IMR-90 (cell line): ENCODE measurements around the gene ALB. TPM values are rescaled to one million over a fixed set of nuclear protein-coding genes. Genes with fewer than 3 reads are reported as not detected.
A peak's percentile ranks its signal among the peaks of the same experiment; 100 is the strongest.

ENCODE experiments used
- ATAC-seq: fragments of 200-7000 bp; cut with Tn5 transposase; 2 replicates; pipeline ENCODE4 v1.9.1; 2020; ENCODE audit warnings: low read depth, mild to moderate bottlenecking, moderate library complexity
- BruUV-seq: library from RNA; stranded (reverse); fragments of 400-500 nt; replicated peaks from 2 replicates; lab custom pipeline; 2021; lab: Mats Ljungman, UMichigan
- CTCF ChIA-PET: fragments of 300-600 bp; formaldehyde crosslinking; extraction: SDS; loops from one replicate; lab custom pipeline; 2021; ENCODE audit warnings: antibody characterized with exemption; lab: Yijun Ruan, JAX
- POLR2A ChIA-PET: fragments of 300-600 bp; sonication (Branson Sonifier 250); formaldehyde crosslinking; loops from one replicate; lab custom pipeline; 2022; ENCODE audit warnings: antibody characterized with exemption; ENCODE audit not compliant: unreplicated experiment; lab: Charles Lee
- DNase-seq: peaks from one replicate; pipeline ENCODE4 v3.0.0; 2013
- H2AFZ ChIP-seq: replicated peaks from 2 replicates; pipeline ENCODE3; 2013; ENCODE audit warnings: low read length, mild to moderate bottlenecking; ENCODE audit not compliant: poor library complexity
- H2AK5ac ChIP-seq: 2 replicates; pipeline ENCODE4 v1.6.1; 2013; ENCODE audit warnings: low read depth, low read length, inconsistent platforms
- H2AK9ac ChIP-seq: replicated peaks from 2 replicates; pipeline ENCODE3; 2013; ENCODE audit warnings: mild to moderate bottlenecking, low read depth, low read length, moderate library complexity; ENCODE audit not compliant: poor library complexity
- H2BK120ac ChIP-seq: 2 replicates; pipeline ENCODE4 v1.6.1; 2013; ENCODE audit warnings: low read depth, low read length, inconsistent platforms
- H2BK15ac ChIP-seq: 3 replicates; pipeline ENCODE4 v1.6.1; 2013; ENCODE audit warnings: low read depth, low read length, inconsistent platforms
- H2BK20ac ChIP-seq: 2 replicates; pipeline ENCODE4 v1.6.1; 2013; ENCODE audit warnings: low read depth, mild to moderate bottlenecking, inconsistent platforms, low read length, moderate library complexity
- H2BK5ac ChIP-seq: 2 replicates; pipeline ENCODE4 v1.6.1; 2013; ENCODE audit warnings: mild to moderate bottlenecking, low read depth, low read length, inconsistent platforms; ENCODE audit not compliant: poor library complexity, severe bottlenecking
- H3K14ac ChIP-seq: replicated peaks from 2 replicates; pipeline ENCODE4 v1.6.1; 2013; ENCODE audit warnings: low read depth, low read length, inconsistent platforms
- H3K18ac ChIP-seq: 2 replicates; pipeline ENCODE4 v1.6.1; 2013; ENCODE audit warnings: low read depth, low read length, control low read depth
- H3K23ac ChIP-seq: 2 replicates; pipeline ENCODE4 v1.6.1; 2013; ENCODE audit warnings: low read depth, low read length, inconsistent platforms
- H3K27ac ChIP-seq: 2 replicates; pipeline ENCODE4 v1.5.1; 2013; ENCODE audit warnings: mild to moderate bottlenecking, control low read depth, low read length; ENCODE audit not compliant: insufficient read depth
- H3K27me3 ChIP-seq: 2 replicates; pipeline ENCODE4 v1.6.1; 2013; ENCODE audit warnings: low read length; ENCODE audit not compliant: control insufficient read depth, insufficient read depth
- H3K36me3 ChIP-seq: 2 replicates; pipeline ENCODE4 v1.6.1; 2013; ENCODE audit warnings: low read length, mixed read lengths; ENCODE audit not compliant: control insufficient read depth, insufficient read depth
- H3K4ac ChIP-seq: 2 replicates; pipeline ENCODE4 v1.6.1; 2013; ENCODE audit warnings: low read depth, low read length, inconsistent platforms
- H3K4me1 ChIP-seq: 2 replicates; pipeline ENCODE4 v1.6.1; 2013; ENCODE audit warnings: low read length, mixed read lengths; ENCODE audit not compliant: control insufficient read depth, insufficient read depth
- H3K4me2 ChIP-seq: 2 replicates; pipeline ENCODE4 v1.6.1; 2013; ENCODE audit warnings: low read depth, mild to moderate bottlenecking, control low read depth, low read length, moderate library complexity
- H3K4me3 ChIP-seq: 2 replicates; pipeline ENCODE4 v1.5.1; 2013; ENCODE audit warnings: low read depth, mild to moderate bottlenecking, control low read depth, low read length, moderate library complexity; ENCODE audit not compliant: insufficient read depth
- H3K56ac ChIP-seq: 2 replicates; pipeline ENCODE4 v1.6.1; 2013; ENCODE audit warnings: low read length, inconsistent platforms; ENCODE audit not compliant: insufficient read depth; ENCODE audit errors: extremely low read depth
- H3K79me1 ChIP-seq, 2 experiments: 2 replicates each; pipeline ENCODE4 v1.6.1; 2013; ENCODE audit warnings: low read length in 2 of 2, inconsistent platforms in 1 of 2, low read depth in 1 of 2
- H3K9ac ChIP-seq: 2 replicates; pipeline ENCODE4 v1.6.1; 2013; ENCODE audit warnings: low read depth, low read length, control low read depth
- H3K9me1 ChIP-seq: 2 replicates; pipeline ENCODE4 v1.6.1; 2013; ENCODE audit warnings: low read length, inconsistent platforms; ENCODE audit not compliant: insufficient read depth
- H3K9me3 ChIP-seq: 2 replicates; pipeline ENCODE4 v1.6.1; 2013; ENCODE audit warnings: low read length; ENCODE audit not compliant: control insufficient read depth, insufficient read depth
- H4K20me1 ChIP-seq: 2 replicates; pipeline ENCODE4 v1.6.1; 2013; ENCODE audit warnings: low read length, inconsistent platforms; ENCODE audit not compliant: insufficient read depth
- H4K5ac ChIP-seq: 2 replicates; pipeline ENCODE4 v1.6.1; 2013; ENCODE audit warnings: mild to moderate bottlenecking, low read depth, low read length, control low read depth
- H4K8ac ChIP-seq, 2 experiments: 2 replicates each; pipeline ENCODE4 v1.6.1; 2013; ENCODE audit warnings: low read depth in 2 of 2, low read length in 2 of 2, control low read depth in 1 of 2, inconsistent platforms in 1 of 2
- H4K91ac ChIP-seq: 2 replicates; pipeline ENCODE4 v1.6.1; 2013; ENCODE audit warnings: low read depth, low read length, inconsistent platforms; ENCODE audit not compliant: insufficient read depth
- BHLHE40 ChIP-seq: fragments of 150-350 bp; IDR thresholded peaks from 2 replicates; pipeline ENCODE4 v1.6.1; 2016; ENCODE audit warnings: mild to moderate bottlenecking, low read depth, low read length
- CEBPB ChIP-seq: IDR thresholded peaks from 2 replicates; pipeline ENCODE4 v1.6.1; 2012; ENCODE audit warnings: low read depth, low read length, improper control_type of control experiment
- CHD1 ChIP-seq: IDR thresholded peaks from 2 replicates; pipeline ENCODE4 v1.6.1; 2012; ENCODE audit warnings: low read depth, low read length, improper control_type of control experiment
- FOS ChIP-seq: fragments of 150-350 bp; IDR thresholded peaks from 2 replicates; pipeline ENCODE4 v1.6.1; 2016; ENCODE audit warnings: low read depth, low read length
- MAFK ChIP-seq: IDR thresholded peaks from 2 replicates; pipeline ENCODE4 v1.6.1; 2012; ENCODE audit warnings: low read depth, low read length, improper control_type of control experiment
- MAZ ChIP-seq: IDR thresholded peaks from 2 replicates; pipeline ENCODE4 v1.6.1; 2012; ENCODE audit warnings: low read depth, mild to moderate bottlenecking, low read length, improper control_type of control experiment, moderate library complexity, borderline replicate concordance
- MXI1 ChIP-seq: IDR thresholded peaks from 2 replicates; pipeline ENCODE4 v1.6.1; 2012; ENCODE audit warnings: low read depth, mild to moderate bottlenecking, low read length, moderate library complexity, borderline replicate concordance
- NFE2L2 ChIP-seq: fragments of 150-350 bp; IDR thresholded peaks from 2 replicates; pipeline ENCODE4 v1.6.1; 2016; ENCODE audit warnings: low read depth, mild to moderate bottlenecking, low read length
- POLR2A ChIP-seq: IDR thresholded peaks from 2 replicates; pipeline ENCODE4 v1.6.1; 2012; ENCODE audit warnings: mild to moderate bottlenecking, low read depth, low read length
- RAD21 ChIP-seq: IDR thresholded peaks from 2 replicates; pipeline ENCODE4 v1.6.1; 2012; ENCODE audit warnings: low read length, improper control_type of control experiment
- RCOR1 ChIP-seq: IDR thresholded peaks from 2 replicates; pipeline ENCODE4 v1.6.1; 2012; ENCODE audit warnings: mild to moderate bottlenecking, low read length, improper control_type of control experiment; ENCODE audit not compliant: insufficient replicate concordance
- RFX5 ChIP-seq: IDR thresholded peaks from 2 replicates; pipeline ENCODE4 v1.8.0; 2012; ENCODE audit warnings: low read depth, mild to moderate bottlenecking, low read length, moderate library complexity
- SMC3 ChIP-seq: fragments of 150-350 bp; IDR thresholded peaks from 2 replicates; pipeline ENCODE4 v1.6.1; 2016; ENCODE audit warnings: low read depth, mild to moderate bottlenecking, antibody characterized with exemption, low read length, moderate library complexity
- WGBS, 2 experiments: methylation state at CpG; one replicate each; pipeline versions ENCODE4 v1.1.5 to v1.1.7; 2013; ENCODE audit warnings: missing lambda C conversion rate in 2 of 2; ENCODE audit not compliant: insufficient read length in 1 of 2; ENCODE audit errors: extremely low coverage in 2 of 2; 5-methylcytosine and 5-hydroxymethylcytosine counted together
- dilution Hi-C: fragments of 300-500 bp; cut with HindIII; formaldehyde crosslinking; loops from one replicate; pipeline ENCODE4 v1.14.3; 2018; ENCODE audit warnings: low sequenced_read_pairs; ENCODE audit not compliant: unreplicated experiment
- in situ Hi-C: fragments of 300-500 bp; cut with MboI; formaldehyde crosslinking; loops from 3 replicates; pipeline ENCODE4 v1.14.3; 2019; ENCODE audit warnings: low sequenced_read_pairs, inconsistent platforms, mixed read lengths
- intact Hi-C: fragments of 100-400 bp; cut with micrococcal nuclease; formaldehyde crosslinking; loops from 2 replicates; pipeline ENCODE4 v1.10.0; 2022
- polyA plus RNA-seq, 3 experiments: library from polyadenylated mRNA; depleted of rRNA; stranded (reverse); fragments of >200 nt; gene quantifications; 2 replicates each; pipeline ENCODE4 v1.2.3, GENCODE V29; 2012; ENCODE audit warnings: low replicate concordance in 1 of 3
- total RNA-seq: library from RNA; depleted of rRNA; stranded (reverse); fragments of >200 nt; gene quantifications from 2 replicates; pipeline ENCODE4 v1.2.3, GENCODE V29; 2012
- TF ChIP-seq, protein P1 (sequence below): conservative IDR thresholded peaks from 2 replicates; pipeline ENCODE4 v1.5.1; 2012; ENCODE audit warnings: mild to moderate bottlenecking, low read depth, low read length, improper control_type of control experiment
- TF ChIP-seq, protein P2 (sequence below): fragments of 150-350 bp; IDR thresholded peaks from 2 replicates; pipeline ENCODE4 v1.6.1; 2017; ENCODE audit warnings: mild to moderate bottlenecking, antibody characterized with exemption, low read length, low read depth
- TF ChIP-seq, protein P3 (sequence below): fragments of 150-350 bp; IDR thresholded peaks from 2 replicates; pipeline ENCODE4 v1.6.1; 2016; ENCODE audit warnings: low read depth, mild to moderate bottlenecking, low read length, moderate library complexity, borderline replicate concordance

Gene ALB
- total and polyA plus RNA-seq, 2 of the 4 experiments (the other 2 are of a cell fraction) = not detected

DNA sequence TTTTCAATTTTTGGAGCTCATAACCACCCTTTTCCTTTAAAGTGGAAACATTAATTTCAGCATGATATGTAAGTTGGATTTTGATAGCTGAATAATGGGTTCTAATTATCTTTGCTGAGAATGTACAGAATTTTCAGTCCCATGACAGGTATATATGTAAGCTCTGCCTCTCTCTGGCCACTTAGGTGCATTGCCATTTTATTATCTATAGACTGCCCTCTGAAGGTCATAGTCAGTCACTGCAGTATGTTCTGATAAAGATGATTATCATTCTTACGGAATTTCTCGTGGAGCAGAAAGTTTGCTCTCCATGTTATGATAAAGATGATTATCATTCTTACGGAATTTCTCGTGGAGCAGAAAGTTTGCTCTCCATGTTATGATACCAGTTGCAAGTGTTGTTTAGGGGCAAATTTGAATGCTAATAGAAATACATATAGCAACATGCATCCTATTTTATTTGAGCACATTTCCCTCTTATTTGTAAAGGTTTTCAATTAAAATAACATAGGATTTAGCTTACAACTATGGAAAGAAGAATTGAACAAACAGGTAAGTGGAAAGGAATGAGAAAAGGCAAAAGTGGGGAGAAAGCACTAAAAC lies 42.4 kb downstream of the ALB start:
- Histone ChIP-seq H2AFZ (no peak overlapping the region), H3K9ac (no peak overlapping the region)
- POLR2A ChIA-PET = no interaction called here

More for the DNA sequence above, 42.4 kb downstream of the ALB start:
- Histone ChIP-seq H3K56ac (no peak overlapping the region), H3K4me1 (peaks cover 3% of the 10 kb centered on the region), H2AK9ac (no peak overlapping the region), H3K4me3 (no peak overlapping the region), H4K20me1 (no peaks in the 10 kb centered on the region), H3K14ac (no peak overlapping the region), H2AK5ac (no peak overlapping the region), H2BK5ac (no peak overlapping the region), H3K36me3 (no peaks in the 10 kb centered on the region), H4K91ac (no peak overlapping the region), H3K23ac (no peak overlapping the region), H3K4ac (no peak overlapping the region), H3K18ac (no peak overlapping the region), H3K27ac (no peak overlapping the region), H4K5ac (no peak overlapping the region), H3K27me3 (peaks cover 2% of the 10 kb centered on the region; the same call in 1 of the 2 replicates), H2BK120ac (no peak overlapping the region), H3K9me3 (no peaks in the 10 kb centered on the region), H2BK20ac (no peak overlapping the region), H3K9me1 (no peaks in the 10 kb centered on the region), H2BK15ac (no peak overlapping the region), H3K79me1 (no peaks in the 10 kb centered on the region), H3K4me2 (no peak overlapping the region), H4K8ac (no peak overlapping the region)
- ATAC-seq (peak; percentile 84), DNase-seq (peak; percentile 63)
- intact Hi-C loops (loop anchor here (2.0 to 10.0 kb wide), 3 partner anchors 136 to 208 kb away; partner anchors contain the start of gene ANKRD17), dilution Hi-C loops (no loop called here), in situ Hi-C loops (no loop called here)
- no CpG with 5 or more reads among the region's 4 CpGs for WGBS, 2 experiments
- CTCF ChIA-PET = interaction anchor here (0.6 to 1.9 kb wide), 17 partner anchors 8 to 385 kb away, joined by 3 to 6 read pairs (median 5); partner anchors contain the start of gene AFP
- no peak for TF ChIP-seq MAZ
- TF ChIP-seq CEBPB = no peak
- no peak for TF ChIP-seq RFX5
- no peak for TF ChIP-seq RCOR1
- no peak for TF ChIP-seq MAFK
- TF ChIP-seq FOS = no peak
- TF ChIP-seq, protein P1, sequence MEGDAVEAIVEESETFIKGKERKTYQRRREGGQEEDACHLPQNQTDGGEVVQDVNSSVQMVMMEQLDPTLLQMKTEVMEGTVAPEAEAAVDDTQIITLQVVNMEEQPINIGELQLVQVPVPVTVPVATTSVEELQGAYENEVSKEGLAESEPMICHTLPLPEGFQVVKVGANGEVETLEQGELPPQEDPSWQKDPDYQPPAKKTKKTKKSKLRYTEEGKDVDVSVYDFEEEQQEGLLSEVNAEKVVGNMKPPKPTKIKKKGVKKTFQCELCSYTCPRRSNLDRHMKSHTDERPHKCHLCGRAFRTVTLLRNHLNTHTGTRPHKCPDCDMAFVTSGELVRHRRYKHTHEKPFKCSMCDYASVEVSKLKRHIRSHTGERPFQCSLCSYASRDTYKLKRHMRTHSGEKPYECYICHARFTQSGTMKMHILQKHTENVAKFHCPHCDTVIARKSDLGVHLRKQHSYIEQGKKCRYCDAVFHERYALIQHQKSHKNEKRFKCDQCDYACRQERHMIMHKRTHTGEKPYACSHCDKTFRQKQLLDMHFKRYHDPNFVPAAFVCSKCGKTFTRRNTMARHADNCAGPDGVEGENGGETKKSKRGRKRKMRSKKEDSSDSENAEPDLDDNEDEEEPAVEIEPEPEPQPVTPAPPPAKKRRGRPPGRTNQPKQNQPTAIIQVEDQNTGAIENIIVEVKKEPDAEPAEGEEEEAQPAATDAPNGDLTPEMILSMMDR = peak; percentile 92
- peak; percentile 36; the same call in 1 of the 2 replicates for TF ChIP-seq SMC3
- no peak for TF ChIP-seq CHD1
- TF ChIP-seq POLR2A = no peak
- peak; percentile 58 for TF ChIP-seq RAD21
- TF ChIP-seq, protein P2, sequence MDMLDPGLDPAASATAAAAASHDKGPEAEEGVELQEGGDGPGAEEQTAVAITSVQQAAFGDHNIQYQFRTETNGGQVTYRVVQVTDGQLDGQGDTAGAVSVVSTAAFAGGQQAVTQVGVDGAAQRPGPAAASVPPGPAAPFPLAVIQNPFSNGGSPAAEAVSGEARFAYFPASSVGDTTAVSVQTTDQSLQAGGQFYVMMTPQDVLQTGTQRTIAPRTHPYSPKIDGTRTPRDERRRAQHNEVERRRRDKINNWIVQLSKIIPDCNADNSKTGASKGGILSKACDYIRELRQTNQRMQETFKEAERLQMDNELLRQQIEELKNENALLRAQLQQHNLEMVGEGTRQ = no peak
- no peak for TF ChIP-seq MXI1
- TF ChIP-seq, protein P3, sequence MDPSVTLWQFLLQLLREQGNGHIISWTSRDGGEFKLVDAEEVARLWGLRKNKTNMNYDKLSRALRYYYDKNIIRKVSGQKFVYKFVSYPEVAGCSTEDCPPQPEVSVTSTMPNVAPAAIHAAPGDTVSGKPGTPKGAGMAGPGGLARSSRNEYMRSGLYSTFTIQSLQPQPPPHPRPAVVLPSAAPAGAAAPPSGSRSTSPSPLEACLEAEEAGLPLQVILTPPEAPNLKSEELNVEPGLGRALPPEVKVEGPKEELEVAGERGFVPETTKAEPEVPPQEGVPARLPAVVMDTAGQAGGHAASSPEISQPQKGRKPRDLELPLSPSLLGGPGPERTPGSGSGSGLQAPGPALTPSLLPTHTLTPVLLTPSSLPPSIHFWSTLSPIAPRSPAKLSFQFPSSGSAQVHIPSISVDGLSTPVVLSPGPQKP = no peak
- TF ChIP-seq BHLHE40 = no peak
- TF ChIP-seq NFE2L2 = no peak
- no TSS peak for BruUV-seq
